ENCODE data around the gene SARDH.

DNA sequence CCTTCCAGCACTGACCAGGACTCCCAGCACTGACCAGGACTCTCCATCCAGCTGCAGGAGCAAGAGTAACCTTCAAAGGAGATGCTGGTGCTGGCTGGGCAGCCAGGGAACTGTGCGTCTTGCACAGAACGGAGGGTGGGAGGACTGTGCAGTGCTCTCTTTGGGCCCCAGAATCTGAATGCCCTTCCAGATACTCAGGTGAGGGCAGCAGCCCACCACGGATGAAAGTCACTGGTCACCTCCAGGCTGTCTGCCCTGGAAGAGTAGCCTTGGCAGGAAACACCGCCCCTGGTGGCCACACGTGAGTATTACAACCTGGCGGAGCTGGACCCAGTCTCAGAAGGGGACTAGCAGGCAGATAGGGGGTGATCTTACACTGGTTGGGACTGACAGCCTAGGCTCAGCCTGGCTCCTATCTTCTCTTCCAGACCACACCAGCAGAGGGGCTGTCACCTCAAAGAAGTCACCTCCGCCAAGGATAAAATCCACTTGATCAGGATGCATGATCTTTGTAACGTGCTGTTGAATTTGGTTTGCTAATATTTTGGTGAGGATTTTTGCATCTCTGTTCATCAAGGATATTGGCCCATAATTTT, 4.8 kb upstream of the SARDH start:
- TF ChIP-seq EZH2 (optimal IDR thresholded peaks at IDR 0.05; ENCODE audit: low read depth, low read length) (no peak), EZH2phosphoT487 (IDR thresholded peaks at IDR 0.05; ENCODE audit: low read length) (no peak)
- TF ChIP-seq, protein P1, sequence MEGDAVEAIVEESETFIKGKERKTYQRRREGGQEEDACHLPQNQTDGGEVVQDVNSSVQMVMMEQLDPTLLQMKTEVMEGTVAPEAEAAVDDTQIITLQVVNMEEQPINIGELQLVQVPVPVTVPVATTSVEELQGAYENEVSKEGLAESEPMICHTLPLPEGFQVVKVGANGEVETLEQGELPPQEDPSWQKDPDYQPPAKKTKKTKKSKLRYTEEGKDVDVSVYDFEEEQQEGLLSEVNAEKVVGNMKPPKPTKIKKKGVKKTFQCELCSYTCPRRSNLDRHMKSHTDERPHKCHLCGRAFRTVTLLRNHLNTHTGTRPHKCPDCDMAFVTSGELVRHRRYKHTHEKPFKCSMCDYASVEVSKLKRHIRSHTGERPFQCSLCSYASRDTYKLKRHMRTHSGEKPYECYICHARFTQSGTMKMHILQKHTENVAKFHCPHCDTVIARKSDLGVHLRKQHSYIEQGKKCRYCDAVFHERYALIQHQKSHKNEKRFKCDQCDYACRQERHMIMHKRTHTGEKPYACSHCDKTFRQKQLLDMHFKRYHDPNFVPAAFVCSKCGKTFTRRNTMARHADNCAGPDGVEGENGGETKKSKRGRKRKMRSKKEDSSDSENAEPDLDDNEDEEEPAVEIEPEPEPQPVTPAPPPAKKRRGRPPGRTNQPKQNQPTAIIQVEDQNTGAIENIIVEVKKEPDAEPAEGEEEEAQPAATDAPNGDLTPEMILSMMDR (IDR thresholded peaks at IDR 0.05; ENCODE audit: low read length), result peak; percentile 95
